ENCODE measurements around the gene MATN1.

MATN1 gene

GRCh38 chr1:30678209-30678608 is 45.2 kb downstream of the MATN1 start:
- DNase-seq: no peak

- DNase-seq: no peak
Observed at GRCh38 chr1:30677471-30677870, 45.9 kb downstream of the MATN1 start.

GRCh38 chr1:30675761-30676160 is 47.6 kb downstream of the MATN1 start:
- DNase-seq: no peak

GRCh38 chr1:30675289-30675688 is 48.1 kb downstream of the MATN1 start:
- DNase-seq: no peak

GRCh38 chr1:30673395-30673794 is 50.0 kb downstream of the MATN1 start:
- no peak for DNase-seq

- no peak for DNase-seq
Observed at GRCh38 chr1:30672661-30673060, 50.7 kb downstream of the MATN1 start.

GRCh38 chr1:30670240-30671060 is 52.9 kb downstream of the MATN1 start:
- DNase-seq: no peak

GRCh38 chr1:30668546-30669327 is 54.6 kb downstream of the MATN1 start:
- DNase-seq: no peak

GRCh38 chr1:30668024-30668423 is 55.4 kb downstream of the MATN1 start:
- no peak for DNase-seq

GRCh38 chr1:30666756-30667273 is 56.6 kb downstream of the MATN1 start:
- no peak for DNase-seq

- DNase-seq: no peak
Observed at GRCh38 chr1:30665216-30666010, 58.0 kb downstream of the MATN1 start.

- DNase-seq: peak; percentile 19
Observed at GRCh38 chr1:30664103-30664755, 59.2 kb downstream of the MATN1 start.

GRCh38 chr1:30663596-30664091 is 59.7 kb downstream of the MATN1 start:
- no peak for DNase-seq

- no peak for DNase-seq
Observed at GRCh38 chr1:30662291-30662840, 61.0 kb downstream of the MATN1 start.

GRCh38 chr1:30661311-30661710 is 62.1 kb downstream of the MATN1 start:
- DNase-seq: no peak

Measured in NCI-H1105 treated with DMSO at 0.1 percent for 48 hours (cell line).